SK-N-SH (cell line): ENCODE results near the gene VPS52. TPM values are rescaled to one million over a fixed set of nuclear protein-coding genes. Genes with fewer than 3 reads are reported as not detected.

Experiments used
- CTCF ChIA-PET: fragments of 300-600, 350-600 bp; formaldehyde crosslinking; extraction: SDS; loops from one replicate; lab custom pipeline; 2021; lab: Yijun Ruan, JAX
- POLR2A ChIA-PET: fragments of 350-600 bp; sonication (Branson Sonifier 250); formaldehyde crosslinking; extraction: SDS; loops from one replicate; lab custom pipeline; 2020; ENCODE audit warnings: antibody characterized with exemption, inconsistent platforms; lab: Yijun Ruan, JAX
- DNase-seq: peaks from one replicate; pipeline ENCODE4 v3.0.0; 2012
- H2AFZ ChIP-seq: fragments of 200-600 bp; sonication (generic); 2 replicates; pipeline ENCODE4 v1.8.1; 2016; ENCODE audit warnings: antibody characterized with exemption, mild to moderate bottlenecking, low read depth
- H3F3A ChIP-seq: fragments of 200-600 bp; sonication (generic); replicated peaks from 2 replicates; pipeline ENCODE3; 2016; ENCODE audit warnings: antibody characterized with exemption, mild to moderate bottlenecking; ENCODE audit not compliant: insufficient read depth
- H3K27ac ChIP-seq, 2 experiments: fragments of 200-500 bp in 1 of 2; fragments of 200-600 bp in 1 of 2; sonication (Bioruptor generic) in 1 of 2; sonication (generic), shearing (Covaris generic) in 1 of 2; 2 replicates each; pipeline versions ENCODE4 v1.5.1 to v1.6.1; 2014 to 2016; ENCODE audit warnings: low read depth in 2 of 2, inconsistent platforms in 1 of 2, low read length in 1 of 2, mild to moderate bottlenecking in 1 of 2, mixed read lengths in 1 of 2
- H3K27me3 ChIP-seq: fragments of 200-600 bp; sonication (generic), shearing (Covaris generic); 2 replicates; pipeline ENCODE4 v1.6.1; 2016; ENCODE audit warnings: mixed run types; ENCODE audit not compliant: insufficient read depth
- H3K36me3 ChIP-seq, 2 experiments: fragments of 200-500 bp in 1 of 2; fragments of 200-600 bp in 1 of 2; sonication (Bioruptor generic) in 1 of 2; sonication (generic) in 1 of 2; replicated peaks in 1 of 2; 2 replicates each; pipeline versions ENCODE3 to v1.5.1; 2014 to 2016; ENCODE audit warnings: low read length in 1 of 2, mild to moderate bottlenecking in 1 of 2; ENCODE audit not compliant: insufficient read depth in 2 of 2, control insufficient read depth in 1 of 2
- H3K4me1 ChIP-seq, 2 experiments: fragments of 200-500 bp in 1 of 2; fragments of 200-600 bp in 1 of 2; sonication (Bioruptor generic) in 1 of 2; sonication (generic), shearing (Covaris generic) in 1 of 2; 2 replicates each; pipeline versions ENCODE4 v1.5.1 to v1.6.1; 2014 to 2016; ENCODE audit warnings: low read depth in 1 of 2, low read length in 1 of 2, mixed run types in 1 of 2; ENCODE audit not compliant: insufficient read depth in 2 of 2, control insufficient read depth in 1 of 2
- H3K4me2 ChIP-seq: fragments of 200-600 bp; sonication (generic), shearing (Covaris generic); 2 replicates; pipeline ENCODE4 v1.6.1; 2017; ENCODE audit warnings: mixed run types
- H3K4me3 ChIP-seq, 2 experiments: fragments of 200-500 bp in 1 of 2; fragments of 200-600 bp in 1 of 2; sonication (Bioruptor generic) in 1 of 2; sonication (generic), shearing (Covaris generic) in 1 of 2; 2 replicates each; pipeline versions ENCODE4 v1.5.1 to v1.8.1; 2014 to 2016; ENCODE audit warnings: low read depth in 2 of 2, inconsistent platforms in 1 of 2, low read length in 1 of 2, mild to moderate bottlenecking in 1 of 2, mixed read lengths in 1 of 2, moderate library complexity in 1 of 2
- H3K79me2 ChIP-seq: fragments of 200-600 bp; sonication (generic); 2 replicates; pipeline ENCODE4 v1.8.1; 2017; ENCODE audit warnings: mild to moderate bottlenecking; ENCODE audit not compliant: insufficient read depth
- H3K9ac ChIP-seq: fragments of 200-600 bp; sonication (generic); 2 replicates; pipeline ENCODE4 v1.6.1; 2017; ENCODE audit warnings: mixed run types
- H3K9me2 ChIP-seq: fragments of 200-600 bp; sonication (generic); 2 replicates; pipeline ENCODE4 v1.6.1; 2017; ENCODE audit warnings: mixed run types
- H3K9me3 ChIP-seq: fragments of 200-600 bp; sonication (generic); 2 replicates; pipeline ENCODE4 v1.6.1; 2017; ENCODE audit warnings: mixed run types, mild to moderate bottlenecking, moderate library complexity
- H4K20me1 ChIP-seq: fragments of 200-600 bp; sonication (generic); 2 replicates; pipeline ENCODE4 v1.6.1; 2017; ENCODE audit warnings: mild to moderate bottlenecking, mixed run types; ENCODE audit not compliant: insufficient read depth
- EZH2phosphoT487 ChIP-seq: fragments of 200-600 bp; sonication (generic); IDR thresholded peaks from 2 replicates; pipeline ENCODE4 v1.6.1; 2017; ENCODE audit warnings: low read depth, mixed run types, mild to moderate bottlenecking, antibody characterized with exemption, moderate library complexity, borderline replicate concordance
- FOXJ3 ChIP-seq: sonication (generic); formaldehyde crosslinking; IDR thresholded peaks from 2 replicates; pipeline ENCODE4 v1.5.1; 2020; ENCODE audit warnings: mild to moderate bottlenecking, missing genetic modification reagents
- MEF2A ChIP-seq: IDR thresholded peaks from 2 replicates; pipeline ENCODE4 v1.4.0; 2012; ENCODE audit warnings: low read depth, borderline replicate concordance
- NFIC ChIP-seq: IDR thresholded peaks from 2 replicates; pipeline ENCODE4 v1.4.0; 2012; ENCODE audit warnings: borderline replicate concordance
- POLR2AphosphoS5 ChIP-seq: IDR thresholded peaks from 2 replicates; pipeline ENCODE4 v1.6.1; 2012; ENCODE audit warnings: low read depth, low read length
- RCOR1 ChIP-seq: fragments of 150-350 bp; IDR thresholded peaks from 2 replicates; pipeline ENCODE4 v1.6.1; 2017; ENCODE audit warnings: antibody characterized with exemption, low read length
- SIN3A ChIP-seq: IDR thresholded peaks from 2 replicates; pipeline ENCODE4 v1.6.1; 2012; ENCODE audit warnings: low read depth, mild to moderate bottlenecking, low read length, moderate library complexity, borderline replicate concordance
- SMC3 ChIP-seq: IDR thresholded peaks from 2 replicates; pipeline ENCODE4 v1.6.1; 2012; ENCODE audit warnings: low read depth, low read length, improper control_type of control experiment
- TCF12 ChIP-seq: IDR thresholded peaks from 2 replicates; pipeline ENCODE4 v1.4.0; 2012
- WGBS: methylation state at CpG from one replicate; pipeline ENCODE4 v1.1.6; 2017; ENCODE audit warnings: low lambda C conversion rate; 5-methylcytosine and 5-hydroxymethylcytosine counted together
- polyA plus RNA-seq, 3 experiments: library from polyadenylated mRNA; depleted of rRNA; stranded (reverse); fragments of >200 nt; gene quantifications; 2 replicates each; pipeline ENCODE4 v1.2.3, GENCODE V29; 2012
- small RNA-seq, 7 experiments: library from RNA; depleted of rRNA; stranded (forward); fragments of <200 nt; gene quantifications; one replicate each; pipeline ENCODE3, GENCODE V24; 2012
- TF ChIP-seq, protein P1 (sequence below): fragments of 150-350 bp; IDR thresholded peaks from 2 replicates; pipeline ENCODE4 v1.6.1; 2017; ENCODE audit warnings: antibody characterized with exemption, low read length, low read depth, borderline replicate concordance

Gene VPS52
- polyA plus RNA-seq, 1 of the 3 experiments (the other 2 are of a cell fraction) = 74.0 TPM

GRCh38 chr6:33202799-33203198, 68.9 kb downstream of the VPS52 start:
- H3K9ac ChIP-seq = no peak overlapping the region
- peaks cover 18% of the 10 kb centered on the region for H3F3A ChIP-seq
- no peaks in the 10 kb centered on the region for H3K27me3 ChIP-seq
- H3K4me3 ChIP-seq = no peak overlapping the region
- CTCF ChIA-PET = interaction anchor here (0.5 kb wide), 1 partner anchor 41 kb away, joined by 3 read pairs; no protein-coding TSS in a partner anchor
- H3K36me3 ChIP-seq = peaks cover 17 to 22% of the 10 kb centered on the region in 2 experiments
- POLR2A ChIA-PET = no interaction called here
- H3K79me2 ChIP-seq = peaks cover 64% of the 10 kb centered on the region
- TF ChIP-seq MEF2A = no peak
- H4K20me1 ChIP-seq = peaks cover 19% of the 10 kb centered on the region; the same call in 1 of the 2 replicates
- H3K9me2 ChIP-seq = no peaks in the 10 kb centered on the region
- no peak overlapping the region for H3K27ac ChIP-seq
- H3K4me2 ChIP-seq = peak overlapping the region; percentile 97; the same call in 1 of the 2 replicates
- WGBS = 38% methylated on average over 3 of the region's 6 CpGs
- H3K4me1 ChIP-seq = peaks cover 28 to 51% of the 10 kb centered on the region in 2 experiments; a peak in 3 of 4 replicates
- DNase-seq = no peak
- H2AFZ ChIP-seq = no peak overlapping the region
- no peaks in the 10 kb centered on the region for H3K9me3 ChIP-seq

GRCh38 chr6:33201935-33202334, 69.7 kb downstream of the VPS52 start:
- ChIA-PET CTCF (no interaction called here), POLR2A (no interaction called here)
- peak overlapping the region; percentile 82 to 97; a peak in 3 of 4 replicates for H3K4me3 ChIP-seq
- peak overlapping the region; percentile 97 for H3K4me2 ChIP-seq
- peak overlapping the region; percentile 96 for H3K9ac ChIP-seq
- H2AFZ ChIP-seq = no peak overlapping the region
- H3K9me2 ChIP-seq = no peaks in the 10 kb centered on the region
- H3K27me3 ChIP-seq = no peaks in the 10 kb centered on the region
- peaks cover 64% of the 10 kb centered on the region for H3K79me2 ChIP-seq
- H3K9me3 ChIP-seq = no peaks in the 10 kb centered on the region
- peaks cover 25% of the 10 kb centered on the region for H4K20me1 ChIP-seq
- TF ChIP-seq SIN3A = no peak
- H3K4me1 ChIP-seq = peaks cover 28 to 45% of the 10 kb centered on the region in 2 experiments; a peak in 3 of 4 replicates
- no peak for DNase-seq
- WGBS = 84% methylated on average over 6 of the region's 6 CpGs
- H3K27ac ChIP-seq = no peak overlapping the region
- peaks cover 21 to 30% of the 10 kb centered on the region in 2 experiments for H3K36me3 ChIP-seq
- peaks cover 22% of the 10 kb centered on the region for H3F3A ChIP-seq

- Histone ChIP-seq H3K9me2 (no peaks in the 10 kb centered on the region), H3K36me3 (peaks cover 26 to 37% of the 10 kb centered on the region in 2 experiments), H3F3A (peaks cover 18% of the 10 kb centered on the region), H3K4me3 (peak overlapping the region; percentile 82 to 97), H3K9ac (peak overlapping the region; percentile 96), H3K4me1 (peaks cover 22 to 43% of the 10 kb centered on the region in 2 experiments; a peak in 3 of 4 replicates), H4K20me1 (peaks cover 26% of the 10 kb centered on the region), H3K27ac (peak overlapping the region; percentile 93 to 97), H2AFZ (peak overlapping the region; percentile 71; the same call in 1 of the 2 replicates), H3K4me2 (peak overlapping the region; percentile 97), H3K27me3 (no peaks in the 10 kb centered on the region), H3K9me3 (no peaks in the 10 kb centered on the region), H3K79me2 (peaks cover 64% of the 10 kb centered on the region)
- TF ChIP-seq FOXJ3 (CRISPR knock-in tag) = no peak
- TF ChIP-seq RCOR1 = no peak
- TF ChIP-seq, protein P1, sequence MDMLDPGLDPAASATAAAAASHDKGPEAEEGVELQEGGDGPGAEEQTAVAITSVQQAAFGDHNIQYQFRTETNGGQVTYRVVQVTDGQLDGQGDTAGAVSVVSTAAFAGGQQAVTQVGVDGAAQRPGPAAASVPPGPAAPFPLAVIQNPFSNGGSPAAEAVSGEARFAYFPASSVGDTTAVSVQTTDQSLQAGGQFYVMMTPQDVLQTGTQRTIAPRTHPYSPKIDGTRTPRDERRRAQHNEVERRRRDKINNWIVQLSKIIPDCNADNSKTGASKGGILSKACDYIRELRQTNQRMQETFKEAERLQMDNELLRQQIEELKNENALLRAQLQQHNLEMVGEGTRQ = no peak
- no peak for TF ChIP-seq SMC3
- TF ChIP-seq EZH2phosphoT487 = no peak
- no peak for TF ChIP-seq POLR2AphosphoS5
- no peak for TF ChIP-seq TCF12
- TF ChIP-seq NFIC = no peak
- DNase-seq = peak; percentile 53
- CTCF ChIA-PET = interaction anchor here (0.6 kb wide), 1 partner anchor 265 kb away, joined by 3 read pairs; no protein-coding TSS in a partner anchor
- POLR2A ChIA-PET = no interaction called here
- WGBS = 4% methylated on average over 8 of the region's 14 CpGs
Observed at GRCh38 chr6:33201147-33201545, 70.5 kb downstream of the VPS52 start.

Small RNA genes within 50 kb of the gene (small RNA-seq; reads per million reads assigned to genes)
- 0.98 to 49.9 (median 6.0) reads per million in 7 experiments for gene MIR219A1

Other genes starting within 250 kb of the VPS52 start
- gene HLA-DPA1, start 198.2 kb downstream of the VPS52 start, polyA plus RNA-seq (2012; rRNA removed) = 1.6 and 1.9 TPM in 2 replicates
- 1.0 and 2.0 TPM in 2 replicates for gene HLA-DPB1, start 195.9 kb downstream of the VPS52 start, polyA plus RNA-seq (2012; rRNA removed)
- 0.99 and 1.1 TPM in 2 replicates for gene COL11A2, start 79.4 kb downstream of the VPS52 start, polyA plus RNA-seq (2012; rRNA removed)
- 45.8 and 61.0 TPM in 2 replicates for gene RXRB, start 71.2 kb downstream of the VPS52 start, polyA plus RNA-seq (2012; rRNA removed)
- gene SLC39A7, start 71.0 kb downstream of the VPS52 start, polyA plus RNA-seq (2012; rRNA removed) = 129 and 138 TPM in 2 replicates
- gene HSD17B8, start 67.2 kb downstream of the VPS52 start, polyA plus RNA-seq (2012; rRNA removed) = 33.5 and 37.5 TPM in 2 replicates
- gene RING1, start 63.4 kb downstream of the VPS52 start, polyA plus RNA-seq (2012; rRNA removed) = 55.1 and 61.3 TPM in 2 replicates
- gene RPS18, start 199 bp upstream of the VPS52 start, polyA plus RNA-seq (2012; rRNA removed) = 12,112 and 13,423 TPM in 2 replicates
- 0.55 and 0.56 TPM in 2 replicates for gene B3GALT4, start 5.2 kb upstream of the VPS52 start, polyA plus RNA-seq (2012; rRNA removed)
- gene WDR46, start 17.4 kb upstream of the VPS52 start, polyA plus RNA-seq (2012; rRNA removed) = 153 and 172 TPM in 2 replicates
- gene PFDN6, start 17.7 kb upstream of the VPS52 start, polyA plus RNA-seq (2012; rRNA removed) = 182 and 213 TPM in 2 replicates
- gene RGL2, start 27.1 kb upstream of the VPS52 start, polyA plus RNA-seq (2012; rRNA removed) = 59.4 and 71.2 TPM in 2 replicates
- 27.9 and 44.5 TPM in 2 replicates for gene TAPBP, start 42.2 kb upstream of the VPS52 start, polyA plus RNA-seq (2012; rRNA removed)
- gene ZBTB22, start 45.9 kb upstream of the VPS52 start, polyA plus RNA-seq (2012; rRNA removed) = 19.5 and 22.2 TPM in 2 replicates
- gene DAXX, start 51.1 kb upstream of the VPS52 start, polyA plus RNA-seq (2012; rRNA removed) = 46.9 and 51.4 TPM in 2 replicates
- gene KIFC1, start 119.9 kb upstream of the VPS52 start, polyA plus RNA-seq (2012; rRNA removed) = 29.6 and 35.9 TPM in 2 replicates
- gene PHF1, start 139.1 kb upstream of the VPS52 start, polyA plus RNA-seq (2012; rRNA removed) = 48.7 and 59.0 TPM in 2 replicates
- gene CUTA, start 146.2 kb upstream of the VPS52 start, polyA plus RNA-seq (2012; rRNA removed) = 349 and 444 TPM in 2 replicates
- 5.9 and 8.8 TPM in 2 replicates for gene SYNGAP1, start 148.2 kb upstream of the VPS52 start, polyA plus RNA-seq (2012; rRNA removed)
- 5.7 and 5.9 TPM in 2 replicates for gene ZBTB9, start 182.7 kb upstream of the VPS52 start, polyA plus RNA-seq (2012; rRNA removed)